ENCODE data around the gene AHCY.

Gene AHCY

GRCh38 chr20:34324541-34324940 lies 21.4 kb upstream of the AHCY start:
- H3K4me3 ChIP-seq (ENCODE audit: low read depth, low read length): no peak overlapping the region

DNA sequence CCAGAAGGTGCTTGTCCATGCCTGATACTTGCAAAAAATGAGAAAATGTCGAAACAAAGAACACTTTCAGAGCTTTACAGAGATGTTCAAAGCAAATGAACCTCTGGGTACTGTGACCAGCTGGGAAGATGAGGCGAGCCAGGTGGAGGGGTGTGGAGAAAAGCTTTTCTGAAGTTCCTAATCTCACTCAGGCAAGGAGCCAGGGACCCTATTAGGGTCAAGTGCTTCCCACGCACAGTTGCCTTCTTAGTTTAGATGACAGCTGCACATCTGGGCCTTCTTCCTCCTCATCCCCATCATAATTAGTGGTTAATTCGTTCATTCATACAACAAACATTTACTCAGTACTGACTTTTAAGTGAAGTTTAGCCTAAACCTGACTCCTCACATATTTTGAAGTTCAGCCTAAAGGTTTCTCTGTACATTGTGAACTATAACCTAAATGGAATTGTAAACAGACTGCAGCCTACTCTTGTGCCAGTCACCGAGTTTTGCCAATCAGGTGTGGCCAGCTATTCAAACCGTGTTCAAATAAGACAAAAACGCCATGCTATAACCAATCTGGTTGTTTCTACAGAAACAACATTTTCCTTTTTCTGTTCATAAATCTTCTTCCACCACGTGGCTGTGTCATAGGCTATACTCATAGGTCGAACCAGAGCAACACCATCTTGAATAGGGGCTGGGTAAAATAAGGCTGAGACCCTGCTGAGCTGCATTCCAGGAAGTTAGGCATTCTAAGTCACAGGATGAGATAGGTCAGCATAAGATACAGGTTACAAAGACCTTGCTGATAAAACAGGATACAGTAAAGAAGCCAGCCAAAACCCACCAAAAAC lies 19.3 kb upstream of the AHCY start:
- no peak overlapping the region for H3K4me3 ChIP-seq (ENCODE audit: low read depth, low read length)

DNA sequence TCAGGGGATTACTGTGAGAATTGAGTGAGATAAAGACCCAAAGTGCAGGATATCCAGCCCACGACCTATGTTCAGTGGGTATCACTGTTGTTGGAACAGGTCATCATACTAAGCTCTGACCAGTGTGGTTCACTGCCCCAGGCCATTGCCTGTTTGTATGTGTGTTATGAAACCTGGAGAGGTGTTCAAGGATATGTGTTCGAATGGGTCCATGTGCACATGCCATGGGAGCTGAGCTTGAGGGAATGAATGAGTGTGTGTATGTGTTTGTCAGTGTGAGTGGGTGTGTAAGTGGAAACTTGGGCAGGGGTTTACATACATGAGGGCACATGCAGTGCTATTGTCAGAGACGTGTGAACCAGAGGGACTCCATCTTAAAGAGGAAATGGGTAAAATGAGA lies 17.7 kb upstream of the AHCY start:
- H3K4me3 ChIP-seq (ENCODE audit: low read depth, low read length): no peak overlapping the region

GRCh38 chr20:34318609-34319443 lies 15.7 kb upstream of the AHCY start:
- no peak overlapping the region for H3K4me3 ChIP-seq (ENCODE audit: low read depth, low read length)

DNA sequence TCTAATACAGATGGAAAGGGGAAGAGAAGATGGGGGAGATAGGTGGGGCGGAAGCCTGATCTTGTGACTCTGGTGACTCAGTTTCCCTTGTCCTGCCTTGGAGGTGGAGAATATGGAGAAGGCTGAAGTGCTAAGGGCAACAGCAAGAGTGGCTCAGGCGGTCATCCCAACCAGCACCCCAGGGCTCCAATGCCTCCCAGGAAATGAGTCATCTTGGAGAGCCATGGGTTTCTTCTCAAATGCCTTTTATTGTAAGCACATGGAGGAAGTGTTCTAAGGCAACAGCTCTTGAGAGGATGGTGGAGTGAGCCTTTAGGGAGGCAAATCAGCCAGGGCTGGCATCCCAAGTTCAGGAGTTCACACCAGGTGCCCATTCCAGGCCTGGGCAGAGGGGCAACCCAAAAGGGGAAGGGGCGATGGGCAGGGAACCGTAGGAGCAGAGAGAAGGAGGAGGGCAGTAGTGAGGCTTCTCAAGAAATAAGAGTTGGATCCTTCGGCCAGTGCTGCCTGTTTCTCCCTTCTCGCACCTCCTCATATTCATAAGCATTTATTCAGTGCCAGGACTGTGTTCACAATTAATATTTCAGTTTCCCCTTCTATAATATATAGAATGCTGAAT lies 13.2 kb upstream of the AHCY start:
- no peak overlapping the region for H3K4me3 ChIP-seq (ENCODE audit: low read depth, low read length)

GRCh38 chr20:34315236-34315635 lies 12.1 kb upstream of the AHCY start:
- H3K4me3 ChIP-seq (ENCODE audit: low read depth, low read length): no peak overlapping the region

DNA sequence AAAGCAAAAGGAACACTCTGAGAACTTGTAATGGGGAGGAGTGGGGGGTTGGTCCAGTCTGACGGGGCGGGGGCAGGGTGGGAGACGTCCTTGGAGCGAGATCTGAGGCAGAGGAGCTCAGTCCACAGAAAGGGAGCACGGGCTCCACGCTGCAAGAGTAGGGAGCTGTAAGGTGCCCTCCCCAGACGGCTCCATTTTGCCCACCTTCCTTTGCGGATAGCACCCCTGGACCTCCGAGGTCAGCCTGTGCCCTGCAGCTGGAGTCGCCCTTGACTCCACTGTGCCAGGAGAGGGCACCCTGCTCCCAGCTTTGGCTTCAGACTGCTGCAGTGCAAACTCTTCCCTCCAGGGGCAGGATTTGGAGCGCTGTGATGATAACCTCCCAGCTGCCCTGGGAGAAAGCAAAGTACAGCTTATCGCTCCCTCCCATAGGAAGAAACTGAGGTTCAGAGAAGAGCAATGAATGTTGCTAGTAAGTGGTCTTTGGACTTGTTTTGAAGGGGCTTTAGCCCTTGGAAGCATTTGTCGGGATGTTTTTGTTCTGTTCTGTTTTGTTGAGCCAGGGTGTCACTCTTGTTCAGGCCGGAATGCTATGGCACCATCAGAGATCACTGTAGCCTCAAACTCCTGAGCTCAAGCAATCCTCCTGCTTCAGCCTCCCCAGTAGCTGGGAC lies 9.5 kb upstream of the AHCY start:
- H3K4me3 ChIP-seq (ENCODE audit: low read depth, low read length): peak overlapping the region; percentile 33

DNA sequence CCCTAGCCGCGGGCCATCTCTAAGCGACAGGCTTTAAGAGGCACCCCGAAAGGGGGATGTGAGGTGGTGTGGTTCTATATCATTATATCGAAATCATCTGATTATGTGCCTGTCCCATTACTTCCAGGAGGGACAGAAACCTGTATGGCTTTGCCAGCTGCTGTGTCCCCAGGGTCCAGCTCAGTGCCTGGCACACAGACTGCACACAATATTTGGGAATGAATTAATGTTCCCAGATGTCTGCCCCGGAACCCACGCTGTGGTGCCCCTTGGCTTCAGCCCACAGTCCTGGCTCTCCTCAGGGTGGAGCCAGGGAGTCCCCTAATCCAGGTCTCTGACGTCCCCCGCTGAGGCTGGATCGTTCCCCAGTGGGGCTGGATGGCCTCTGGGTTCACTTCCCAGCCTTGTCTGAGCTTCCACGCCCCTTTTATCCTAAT lies 8.9 kb upstream of the AHCY start:
- peak overlapping the region; percentile 33 for H3K4me3 ChIP-seq (ENCODE audit: low read depth, low read length)

DNA sequence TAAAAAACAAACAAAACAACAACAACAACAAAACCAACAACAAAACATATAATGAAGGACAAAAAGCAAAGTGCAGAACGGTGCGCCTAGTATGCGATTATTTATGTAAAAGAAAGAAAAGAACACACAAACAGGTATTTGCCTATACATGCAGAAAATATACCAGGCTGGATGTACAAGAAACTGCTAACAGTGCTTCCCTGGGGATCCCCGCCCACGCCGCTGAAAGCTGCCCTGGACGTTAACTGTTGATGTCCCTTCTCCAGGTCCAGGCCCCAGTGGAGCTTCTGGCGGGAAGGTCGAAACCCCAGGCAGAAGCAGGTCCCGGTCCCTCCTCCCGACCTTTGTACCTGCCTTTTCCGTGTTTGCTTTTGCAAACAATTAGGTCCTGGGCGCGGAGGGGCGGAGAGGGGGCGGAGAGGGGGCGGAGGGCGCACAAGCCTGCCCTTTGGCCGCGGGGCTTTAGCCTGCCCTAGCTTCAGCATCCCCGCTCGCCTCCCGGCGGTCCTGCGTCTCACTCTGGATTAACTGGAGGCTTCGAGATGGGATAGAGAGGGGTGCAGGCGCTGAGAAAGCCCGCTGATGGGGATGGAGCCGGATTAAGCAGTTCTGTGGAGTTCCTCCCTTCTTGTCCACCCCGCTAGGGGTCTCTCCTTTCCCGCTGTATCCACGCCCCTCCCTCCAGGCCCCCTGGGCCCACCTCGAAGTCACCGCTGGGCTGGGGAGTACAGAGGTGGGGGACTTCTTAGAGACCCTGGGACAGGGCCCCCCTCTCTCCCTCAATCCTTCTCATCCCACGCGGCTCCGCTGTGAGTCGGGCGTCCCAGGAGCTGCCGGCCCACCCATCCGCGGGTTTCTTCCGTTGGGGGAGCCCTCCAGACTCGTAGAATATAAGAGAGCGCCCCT lies 8.2 kb upstream of the AHCY start:
- H3K4me3 ChIP-seq (ENCODE audit: low read depth, low read length): peak overlapping the region; percentile 33

DNA sequence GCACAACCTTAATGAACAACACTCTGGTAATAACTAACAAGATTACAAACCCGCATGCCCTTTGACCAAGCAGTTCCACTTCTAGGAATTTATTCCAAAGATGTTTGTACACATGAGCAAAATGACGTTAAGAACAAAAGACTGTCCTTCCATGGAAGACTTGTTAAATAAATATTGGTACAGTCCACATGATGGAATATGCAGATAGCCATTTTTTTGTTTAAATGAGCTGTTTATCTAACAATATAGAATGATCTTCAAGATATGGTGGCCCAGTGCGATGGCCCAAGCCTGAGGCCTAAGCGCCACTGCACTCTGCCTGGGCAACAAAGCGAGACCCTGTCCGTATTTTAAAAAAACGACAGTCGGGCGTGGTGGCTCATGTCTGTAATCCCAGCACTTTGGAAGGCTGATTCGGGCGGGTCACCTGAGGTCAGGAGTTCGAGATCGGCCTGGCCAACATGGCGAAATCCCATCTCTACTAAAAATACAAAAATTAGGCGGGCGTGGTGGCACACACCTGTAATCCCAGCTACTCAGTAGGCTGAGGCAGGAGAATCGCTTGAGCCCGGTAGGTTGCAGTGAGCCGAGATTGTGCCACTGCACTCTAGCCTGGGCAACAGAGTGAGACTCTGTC lies 7.4 kb upstream of the AHCY start:
- no peak overlapping the region for H3K4me3 ChIP-seq (ENCODE audit: low read depth, low read length)

- no peak overlapping the region for H3K4me3 ChIP-seq (ENCODE audit: low read depth, low read length)
Measured at GRCh38 chr20:34309691-34310090, 6.5 kb upstream of the AHCY start.

- no peak overlapping the region for H3K4me3 ChIP-seq (ENCODE audit: low read depth, low read length)
Measured at GRCh38 chr20:34305333-34306230, 2.4 kb upstream of the AHCY start.

DNA sequence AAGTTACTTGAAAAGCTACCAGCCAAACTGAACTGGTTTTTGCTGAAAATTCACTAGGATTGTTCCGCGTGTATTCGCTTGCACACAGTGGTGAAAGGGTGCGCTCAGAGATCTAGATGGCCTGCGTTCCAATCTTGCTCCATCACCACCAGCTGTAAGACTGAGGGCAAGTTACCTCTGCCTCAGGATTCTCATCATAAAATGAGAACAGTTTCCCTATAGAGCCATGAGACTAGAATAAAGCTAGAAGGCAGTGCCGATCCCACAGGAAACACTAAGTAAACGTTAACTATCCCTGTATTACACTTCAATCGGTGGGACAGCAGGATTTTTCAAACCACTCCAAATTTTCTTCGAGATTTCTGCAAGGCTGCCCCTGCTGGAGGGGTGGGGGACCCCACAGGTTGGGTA lies 838 bp downstream of the AHCY start:
- peak overlapping the region; percentile 73 for H3K4me3 ChIP-seq (ENCODE audit: low read depth, low read length)

- peak overlapping the region; percentile 73 for H3K4me3 ChIP-seq (ENCODE audit: low read depth, low read length)
Measured at GRCh38 chr20:34301587-34302311, 1.4 kb downstream of the AHCY start.

DNA sequence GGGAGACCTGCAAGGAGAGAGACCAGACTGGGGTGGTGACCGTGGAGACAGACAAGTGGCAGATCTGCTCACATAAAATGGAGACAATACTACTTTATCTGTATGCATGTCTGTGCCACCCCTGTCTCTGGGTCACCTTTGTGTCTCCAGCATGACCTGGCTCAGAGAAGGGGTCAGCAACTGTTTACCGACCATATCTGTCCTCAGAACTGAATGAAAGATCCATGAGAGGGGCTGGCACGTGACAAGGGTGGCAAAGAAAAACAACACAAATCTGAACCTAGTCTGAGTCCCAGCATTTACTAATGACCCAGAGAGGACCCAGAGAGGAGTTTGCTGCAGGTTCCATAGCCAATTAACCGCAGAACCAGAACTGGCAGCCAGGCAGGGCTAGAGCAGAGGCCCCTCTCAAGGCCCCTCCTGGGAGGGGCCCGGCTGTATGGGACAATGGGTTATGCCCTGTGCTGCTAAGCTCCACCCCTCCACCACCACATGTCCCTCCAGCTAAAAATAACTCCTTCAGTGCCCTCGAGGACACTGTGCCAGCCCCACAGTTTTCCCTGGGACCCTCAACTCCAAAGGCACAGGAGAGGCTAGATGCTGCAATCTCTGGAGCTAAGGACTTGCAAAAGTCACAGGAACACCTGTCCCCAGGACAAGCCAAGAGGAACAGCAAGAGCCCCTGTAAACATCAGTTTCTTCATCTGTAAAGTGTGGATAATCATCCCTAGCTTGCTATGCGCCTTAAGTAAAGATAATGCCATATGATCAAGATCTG lies 2.2 kb downstream of the AHCY start:
- no peak overlapping the region for H3K4me3 ChIP-seq (ENCODE audit: low read depth, low read length)

- no peak overlapping the region for H3K4me3 ChIP-seq (ENCODE audit: low read depth, low read length)
Measured at GRCh38 chr20:34300256-34300806, 2.8 kb downstream of the AHCY start.
